ENCODE data around the gene LTB.

LTB gene

GRCh38 chr6:31546958-31547726, 35.1 kb downstream of the LTB start, which contains the start of gene NFKBIL1:
NFKBIL1 (plus strand) TSS chr6:31547608; CDS start chr6:31547695, 87 bp downstream.
- peak; percentile 97 for DNase-seq

GRCh38 chr6:31546339-31546957, 35.8 kb downstream of the LTB start, which contains the start of gene ATP6V1G2:
ATP6V1G2 (minus strand) TSS chr6:31546608; CDS start chr6:31546559, 49 bp downstream.
- DNase-seq, result peak; percentile 91

- DNase-seq, result no peak
These were observed 36.9 kb downstream of the LTB start for GRCh38 chr6:31545291-31545690.

GRCh38 chr6:31544676-31545075, 37.5 kb downstream of the LTB start:
- no peak for DNase-seq

- no peak for DNase-seq
These were observed 38.6 kb downstream of the LTB start for GRCh38 chr6:31543639-31544038.

GRCh38 chr6:31541658-31542521, 40.3 kb downstream of the LTB start, which contains the start of gene DDX39B:
DDX39B (minus strand) TSS chr6:31542003; CDS start chr6:31540532, 1,471 bp downstream.
- DNase-seq, result peak; percentile 97

GRCh38 chr6:31541059-31541657, 41.1 kb downstream of the LTB start:
- peak; percentile 51 for DNase-seq

GRCh38 chr6:31540640-31541039, 41.6 kb downstream of the LTB start:
- DNase-seq, result no peak

- no peak for DNase-seq
These were observed 43.3 kb downstream of the LTB start for GRCh38 chr6:31538805-31539400.

GRCh38 chr6:31535538-31536324, 46.5 kb downstream of the LTB start:
- DNase-seq, result no peak

GRCh38 chr6:31534521-31535040, 47.6 kb downstream of the LTB start:
- no peak for DNase-seq

- no peak for DNase-seq
These were observed 48.2 kb downstream of the LTB start for GRCh38 chr6:31534011-31534410.

GRCh38 chr6:31533455-31533841, 48.8 kb downstream of the LTB start:
- no peak for DNase-seq

- no peak for DNase-seq
These were observed 49.4 kb downstream of the LTB start for GRCh38 chr6:31532644-31533454.

GRCh38 chr6:31531771-31532643, 50.2 kb downstream of the LTB start:
- DNase-seq, result no peak

- no peak for DNase-seq
These were observed 51.1 kb downstream of the LTB start for GRCh38 chr6:31531162-31531561.

- DNase-seq, result no peak
These were observed 51.6 kb downstream of the LTB start for GRCh38 chr6:31530659-31531058.
